ENCODE measurements around the gene ADCY9.

DNA sequence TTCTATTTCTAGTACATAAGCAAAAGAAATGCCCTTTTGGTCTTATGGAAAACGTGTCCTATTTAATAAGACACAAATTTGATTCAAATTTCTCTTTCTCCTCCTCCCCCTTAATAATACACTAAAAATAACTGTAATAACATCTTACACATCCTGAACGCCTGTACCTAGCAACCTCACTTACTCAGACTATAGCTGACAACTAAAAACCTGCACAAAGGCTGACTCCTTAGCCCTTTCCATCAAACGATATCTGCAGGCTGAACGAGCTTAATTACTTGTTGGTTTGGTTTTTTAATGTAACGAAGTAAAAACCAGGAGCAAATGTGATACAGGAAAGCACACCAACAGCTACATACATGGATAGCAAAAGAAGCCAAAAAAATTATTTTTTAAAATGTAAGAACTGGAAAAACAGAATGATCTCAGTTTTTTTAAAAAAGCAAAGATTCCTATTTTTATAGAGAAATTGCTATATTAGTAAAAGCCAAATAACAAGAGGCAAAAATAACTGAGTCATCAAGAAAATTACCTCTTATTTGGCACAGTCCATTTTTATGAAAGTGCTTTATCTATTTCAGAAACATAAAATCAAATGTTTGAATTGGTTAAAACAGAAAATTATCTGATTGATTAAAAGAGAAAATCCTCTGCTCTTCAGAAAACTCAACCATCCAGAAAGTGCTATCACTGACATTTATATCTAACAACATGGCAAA is 23.5 kb downstream of the ADCY9 start:
- TF ChIP-seq, protein P1, sequence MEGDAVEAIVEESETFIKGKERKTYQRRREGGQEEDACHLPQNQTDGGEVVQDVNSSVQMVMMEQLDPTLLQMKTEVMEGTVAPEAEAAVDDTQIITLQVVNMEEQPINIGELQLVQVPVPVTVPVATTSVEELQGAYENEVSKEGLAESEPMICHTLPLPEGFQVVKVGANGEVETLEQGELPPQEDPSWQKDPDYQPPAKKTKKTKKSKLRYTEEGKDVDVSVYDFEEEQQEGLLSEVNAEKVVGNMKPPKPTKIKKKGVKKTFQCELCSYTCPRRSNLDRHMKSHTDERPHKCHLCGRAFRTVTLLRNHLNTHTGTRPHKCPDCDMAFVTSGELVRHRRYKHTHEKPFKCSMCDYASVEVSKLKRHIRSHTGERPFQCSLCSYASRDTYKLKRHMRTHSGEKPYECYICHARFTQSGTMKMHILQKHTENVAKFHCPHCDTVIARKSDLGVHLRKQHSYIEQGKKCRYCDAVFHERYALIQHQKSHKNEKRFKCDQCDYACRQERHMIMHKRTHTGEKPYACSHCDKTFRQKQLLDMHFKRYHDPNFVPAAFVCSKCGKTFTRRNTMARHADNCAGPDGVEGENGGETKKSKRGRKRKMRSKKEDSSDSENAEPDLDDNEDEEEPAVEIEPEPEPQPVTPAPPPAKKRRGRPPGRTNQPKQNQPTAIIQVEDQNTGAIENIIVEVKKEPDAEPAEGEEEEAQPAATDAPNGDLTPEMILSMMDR (IDR thresholded peaks at IDR 0.05) = no peak
- TF ChIP-seq EP300 (IDR thresholded peaks at IDR 0.05) (no peak), POLR2AphosphoS5 (IDR thresholded peaks at IDR 0.05) (no peak)
